ENCODE measurements around the gene PPFIA3. TPM values are rescaled to one million over a fixed set of nuclear protein-coding genes. Genes with fewer than 3 reads are reported as not detected.

Gene PPFIA3
- total RNA-seq, 1 experiment from 2014 or later, result 19.1 TPM

DNA sequence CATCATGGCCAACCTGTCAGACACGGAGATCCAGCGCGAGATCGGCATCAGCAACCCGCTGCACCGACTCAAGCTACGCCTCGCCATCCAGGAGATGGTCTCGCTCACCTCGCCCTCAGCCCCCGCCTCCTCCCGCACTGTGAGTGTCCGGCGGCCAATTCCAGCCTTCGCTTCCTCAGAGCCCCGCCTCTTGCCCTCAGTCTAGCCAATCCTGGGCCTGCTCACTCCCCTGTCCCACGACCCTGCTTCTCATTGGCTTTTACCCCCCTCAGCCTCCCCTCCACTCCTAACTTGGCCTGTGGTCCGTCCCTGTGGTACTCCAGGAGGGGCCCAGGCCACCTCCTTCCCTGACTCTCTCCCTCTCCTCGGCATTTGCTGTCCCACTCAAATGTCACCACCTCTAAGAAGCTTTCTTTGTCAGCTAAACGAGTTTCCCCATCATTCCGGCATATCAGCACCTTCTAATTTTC lies 23.6 kb downstream of the PPFIA3 start:
- no CpG with 5 or more reads among the region's 21 CpGs for WGBS (ENCODE audit: extremely low coverage, insufficient read length, low lambda C conversion rate)
- Histone ChIP-seq H2BK5ac (ENCODE audit: insufficient read length, low read length) (no peak overlapping the region), H3K23ac (ENCODE audit: insufficient read length, low read depth, low read length) (no peak overlapping the region)

More for the DNA sequence above, 23.6 kb downstream of the PPFIA3 start:
- H2AFZ ChIP-seq (ENCODE audit: low read length), result no peak overlapping the region
- H3K4me2 ChIP-seq (ENCODE audit: insufficient read depth, insufficient read length, low read length), result peak overlapping the region; percentile 84
- H2BK12ac ChIP-seq (ENCODE audit: insufficient read length, low read depth, low read length), result no peak overlapping the region
- no peaks in the 10 kb centered on the region for H4K20me1 ChIP-seq (ENCODE audit: control insufficient read depth, insufficient read depth, insufficient read length)
- no peak overlapping the region for H2BK15ac ChIP-seq (ENCODE audit: low read depth, low read length)
- H2AK5ac ChIP-seq (ENCODE audit: insufficient read length, low read length), result no peak overlapping the region
- no peak overlapping the region for H4K91ac ChIP-seq (ENCODE audit: insufficient read length, low read depth, low read length)
- no peak overlapping the region for H3K27ac ChIP-seq (ENCODE audit: insufficient read length, low read depth, low read length)
- Mint-ChIP-seq H3K9me3 (no peaks in the 10 kb centered on the region; a peak in 1 of 5 replicates), H3K27ac (peak overlapping the region in 2 of 3 experiments; percentile 38 to 90; a peak in 2 of 7 replicates), H3K4me1 (peaks cover 30 to 43% of the 10 kb centered on the region in 2 experiments), H3K36me3 (ENCODE audit: insufficient read depth in 1 of 3, low read depth in 3 of 3) (peaks cover 0 to 5% (median 3%) of the 10 kb centered on the region in 3 experiments; a peak in 3 of 7 replicates), H3K27me3 (ENCODE audit: low read depth) (peaks cover 2% of the 10 kb centered on the region; the same call in 1 of the 2 replicates), H3K4me3 (peak overlapping the region; percentile 82 to 92)
- H3K79me2 ChIP-seq (ENCODE audit: insufficient read depth, low read length), result no peaks in the 10 kb centered on the region
- H3K4me1 ChIP-seq (ENCODE audit: insufficient read depth, low read length), result no peaks in the 10 kb centered on the region; the same call in 1 of the 2 replicates
- no peak overlapping the region for H2BK20ac ChIP-seq (ENCODE audit: low read depth, low read length, poor library complexity, severe bottlenecking)
- no peak overlapping the region for H3K9ac ChIP-seq (ENCODE audit: extremely low read depth, insufficient read length, low read length)
- TF ChIP-seq, protein P1, sequence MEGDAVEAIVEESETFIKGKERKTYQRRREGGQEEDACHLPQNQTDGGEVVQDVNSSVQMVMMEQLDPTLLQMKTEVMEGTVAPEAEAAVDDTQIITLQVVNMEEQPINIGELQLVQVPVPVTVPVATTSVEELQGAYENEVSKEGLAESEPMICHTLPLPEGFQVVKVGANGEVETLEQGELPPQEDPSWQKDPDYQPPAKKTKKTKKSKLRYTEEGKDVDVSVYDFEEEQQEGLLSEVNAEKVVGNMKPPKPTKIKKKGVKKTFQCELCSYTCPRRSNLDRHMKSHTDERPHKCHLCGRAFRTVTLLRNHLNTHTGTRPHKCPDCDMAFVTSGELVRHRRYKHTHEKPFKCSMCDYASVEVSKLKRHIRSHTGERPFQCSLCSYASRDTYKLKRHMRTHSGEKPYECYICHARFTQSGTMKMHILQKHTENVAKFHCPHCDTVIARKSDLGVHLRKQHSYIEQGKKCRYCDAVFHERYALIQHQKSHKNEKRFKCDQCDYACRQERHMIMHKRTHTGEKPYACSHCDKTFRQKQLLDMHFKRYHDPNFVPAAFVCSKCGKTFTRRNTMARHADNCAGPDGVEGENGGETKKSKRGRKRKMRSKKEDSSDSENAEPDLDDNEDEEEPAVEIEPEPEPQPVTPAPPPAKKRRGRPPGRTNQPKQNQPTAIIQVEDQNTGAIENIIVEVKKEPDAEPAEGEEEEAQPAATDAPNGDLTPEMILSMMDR (conservative IDR thresholded peaks at IDR 0.05), result no peak
- H3K14ac ChIP-seq (ENCODE audit: insufficient read depth, low read length), result no peak overlapping the region
- H3K23me2 ChIP-seq (ENCODE audit: insufficient read length, low read depth, low read length, poor library complexity, severe bottlenecking), result peaks cover 4% of the 10 kb centered on the region
- no peak overlapping the region for H2BK120ac ChIP-seq (ENCODE audit: low read depth, low read length, poor library complexity, severe bottlenecking)
- no peak overlapping the region for H3K4ac ChIP-seq (ENCODE audit: low read depth, low read length)
- peak; percentile 98 for DNase-seq
- H4K5ac ChIP-seq (ENCODE audit: insufficient read length, low read depth, low read length), result no peak overlapping the region
- no peaks in the 10 kb centered on the region for H3K79me1 ChIP-seq (ENCODE audit: insufficient read depth, low read depth, low read length, poor library complexity, severe bottlenecking)
- no peaks in the 10 kb centered on the region for H3K9me3 ChIP-seq (ENCODE audit: control insufficient read depth, low read depth, low read length)
- H3K18ac ChIP-seq (ENCODE audit: insufficient read length, low read depth, low read length), result no peak overlapping the region
- H3K27me3 ChIP-seq (ENCODE audit: insufficient read depth, low read length), result no peaks in the 10 kb centered on the region
- H3T11ph ChIP-seq (ENCODE audit: low read length), result no peak overlapping the region
- H4K8ac ChIP-seq (replicated peaks; ENCODE audit: insufficient read length, low read depth, low read length), result no peak overlapping the region
- no peak overlapping the region for H3K56ac ChIP-seq (ENCODE audit: insufficient read length, low read depth, low read length)
